SH-SY5Y (cell line): ENCODE results near the gene FBF1.

Experiments
- GATA2 ChIP-seq: IDR thresholded peaks from 2 replicates; pipeline ENCODE4 v1.6.1; 2011; ENCODE audit warnings: mild to moderate bottlenecking, low read depth, low read length
- GATA3 ChIP-seq: IDR thresholded peaks from 2 replicates; pipeline ENCODE4 v1.6.1; 2011; ENCODE audit warnings: low read depth, mild to moderate bottlenecking, low read length, moderate library complexity

DNA sequence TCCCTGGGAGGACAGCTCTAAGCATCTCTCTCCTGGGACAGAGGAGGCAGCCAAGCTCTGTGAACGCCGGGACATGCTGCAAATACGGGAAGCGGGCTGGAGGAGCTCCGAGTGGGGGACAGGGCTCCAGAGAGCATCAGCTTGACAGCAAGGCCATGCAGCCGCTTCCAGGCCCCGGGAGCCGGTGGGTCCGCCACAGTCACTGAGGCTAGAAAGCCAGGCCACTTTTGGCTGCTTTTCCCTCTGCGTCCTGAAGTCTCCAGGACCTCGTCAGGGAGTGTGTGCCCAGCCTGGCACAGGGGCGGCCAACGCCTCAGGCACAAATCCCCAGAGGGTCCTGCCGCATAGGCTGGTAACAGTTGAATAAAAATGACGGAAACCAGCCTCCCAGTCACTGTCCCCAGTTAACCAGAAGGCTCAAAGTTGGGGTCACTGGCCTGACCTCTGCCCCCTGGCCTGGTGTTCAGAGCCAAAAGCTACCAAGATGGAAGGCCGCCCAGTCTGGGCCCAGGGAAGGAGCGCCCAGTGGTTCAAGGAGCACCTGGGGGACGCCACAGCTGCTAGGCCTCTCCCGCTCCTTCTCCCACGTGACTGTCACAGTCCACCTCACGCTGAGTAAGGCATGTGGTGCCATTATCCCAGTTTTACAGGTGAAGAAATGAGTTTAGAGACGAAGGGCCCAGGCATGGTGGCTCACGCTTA is 40.9 kb downstream of the FBF1 start:
- TF ChIP-seq GATA3 = no peak
- TF ChIP-seq GATA2 = no peak
